CD4-positive, alpha-beta memory T cell (primary cell): ENCODE data around the gene GMDS. TPM values are rescaled to one million over a fixed set of nuclear protein-coding genes. Genes with fewer than 3 reads are reported as not detected.

Experiments
- CTCF ChIA-PET: fragments of 350-600 bp; sonication (Branson Sonifier 250); formaldehyde crosslinking; loops from one replicate; lab custom pipeline; 2021; ENCODE audit warnings: inconsistent platforms; ENCODE audit not compliant: partially characterized antibody; lab: Charles Lee
- POLR2A ChIA-PET: fragments of 350-600 bp; sonication (Branson Sonifier 250); formaldehyde crosslinking; loops from one replicate; lab custom pipeline; 2021; ENCODE audit not compliant: partially characterized antibody; lab: Charles Lee
- DNase-seq, 5 donors: peaks; one replicate each; pipeline versions ENCODE4 v3.0.0 to v3.0.0-alpha.2; 2020 to 2022; ENCODE audit warnings: mixed read lengths in 1 of 5
- H3K27ac ChIP-seq: one replicate; pipeline ENCODE4 v1.7.0; 2013; ENCODE audit warnings: low read depth, low read length
- H3K27me3 ChIP-seq: 2 replicates; pipeline ENCODE4 v1.7.0; 2013; ENCODE audit warnings: mild to moderate bottlenecking, low read length, moderate library complexity; ENCODE audit not compliant: insufficient read depth
- H3K36me3 ChIP-seq: 2 replicates; pipeline ENCODE4 v1.7.0; 2013; ENCODE audit warnings: mild to moderate bottlenecking, low read length, moderate library complexity; ENCODE audit not compliant: insufficient read depth
- H3K4me1 ChIP-seq: 2 replicates; pipeline ENCODE4 v1.7.0; 2013; ENCODE audit warnings: mild to moderate bottlenecking, low read length, moderate library complexity; ENCODE audit not compliant: insufficient read depth
- H3K4me3 ChIP-seq, 2 donors: one replicate each; pipeline ENCODE4 v1.7.0; 2013; ENCODE audit warnings: low read length in 2 of 2, mild to moderate bottlenecking in 1 of 2
- H3K9me3 ChIP-seq, 2 donors: one replicate each; pipeline ENCODE4 v1.7.0; 2013; ENCODE audit warnings: low read length in 2 of 2, control low read depth in 1 of 2; ENCODE audit not compliant: control insufficient read depth in 1 of 2
- H3K27ac Mint-ChIP-seq, 7 donors: one replicate each; pipeline ENCODE4 v1.8.0; 2020 to 2021; ENCODE audit warnings: mixed read lengths in 7 of 7, mild to moderate bottlenecking in 6 of 7, inconsistent platforms in 3 of 7, moderate library complexity in 3 of 7
- H3K27me3 Mint-ChIP-seq, 2 donors: one replicate each; pipeline ENCODE4 v1.8.0; 2020 to 2021; ENCODE audit warnings: mixed read lengths in 2 of 2
- H3K36me3 Mint-ChIP-seq, 2 donors: one replicate each; pipeline ENCODE4 v1.8.0; 2020 to 2021; ENCODE audit warnings: mixed read lengths in 2 of 2, inconsistent platforms in 1 of 2, mild to moderate bottlenecking in 1 of 2
- H3K4me1 Mint-ChIP-seq, 4 donors: one replicate each; pipeline ENCODE4 v1.8.0; 2020 to 2021; ENCODE audit warnings: mixed read lengths in 4 of 4, mild to moderate bottlenecking in 1 of 4
- H3K4me3 Mint-ChIP-seq, 8 donors: one replicate each; pipeline ENCODE4 v1.8.0; 2020 to 2021; ENCODE audit warnings: mixed read lengths in 8 of 8, mild to moderate bottlenecking in 7 of 8, moderate library complexity in 6 of 8, inconsistent platforms in 3 of 8
- H3K9me3 Mint-ChIP-seq, 8 donors: one replicate each; pipeline ENCODE4 v1.8.0; 2020 to 2021; ENCODE audit warnings: mixed read lengths in 8 of 8, mild to moderate bottlenecking in 5 of 8, inconsistent platforms in 3 of 8, moderate library complexity in 1 of 8
- intact Hi-C: fragments of 100-400 bp; cut with micrococcal nuclease; formaldehyde crosslinking; loops from one replicate; pipeline ENCODE4 v1.15.1; 2023
- polyA plus RNA-seq, 2 donors: library from polyadenylated mRNA; unstranded; fragments of 300-500 nt; fragmentation: Illumina TruSeq; gene quantifications; one replicate each; pipeline ENCODE4 v1.2.3, GENCODE V29; 2021
- total RNA-seq, 2 experiments: library from RNA; stranded (reverse); gene quantifications; one replicate each; pipeline ENCODE4 v1.2.3, GENCODE V29; 2021

The GMDS gene
- total and polyA plus RNA-seq, 4 experiments from 2014 or later = 12.1 to 24.0 (median 15.2) TPM

DNA sequence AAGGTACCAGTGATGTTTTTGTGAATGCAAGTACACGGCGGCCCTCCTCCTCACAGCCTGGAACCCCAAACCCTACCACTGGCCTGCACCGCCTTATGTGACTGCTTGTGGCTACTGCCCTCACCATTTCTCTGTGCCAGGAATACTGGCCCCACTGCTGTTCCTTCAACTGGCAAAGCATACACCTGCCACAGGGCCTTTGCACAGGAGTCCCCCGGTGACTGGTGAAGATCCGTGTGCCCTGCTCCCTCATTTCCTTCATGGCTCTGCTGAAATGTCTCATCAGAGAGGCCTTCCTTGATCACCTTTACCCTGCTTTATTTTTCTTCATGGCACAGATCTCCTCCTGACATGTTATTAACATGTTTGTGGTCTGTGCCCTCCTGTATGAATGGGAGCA, 581.9 kb downstream of the GMDS start:
- DNase-seq = no peak
- Histone ChIP-seq H3K4me3 (no peak overlapping the region), H3K36me3 (no peaks in the 10 kb centered on the region), H3K27ac (no peak overlapping the region), H3K27me3 (no peaks in the 10 kb centered on the region), H3K4me1 (no peaks in the 10 kb centered on the region), H3K9me3 (no peaks in the 10 kb centered on the region)
- Mint-ChIP-seq H3K4me1 (no peaks in the 10 kb centered on the region), H3K27me3 (no peaks in the 10 kb centered on the region), H3K9me3 (no peaks in the 10 kb centered on the region), H3K36me3 (peaks cover 0 to 6% of the 10 kb centered on the region in 2 donors), H3K4me3 (no peak overlapping the region), H3K27ac (no peak overlapping the region)
- ChIA-PET CTCF (no interaction called here), POLR2A (no interaction called here)
- intact Hi-C loops = no loop called here

GRCh38 chr6:1662534-1662933, 582.9 kb downstream of the GMDS start:
- Mint-ChIP-seq H3K4me3 (no peak overlapping the region), H3K27ac (no peak overlapping the region), H3K4me1 (no peaks in the 10 kb centered on the region), H3K9me3 (no peaks in the 10 kb centered on the region), H3K36me3 (peaks cover 0 to 6% of the 10 kb centered on the region in 2 donors), H3K27me3 (no peaks in the 10 kb centered on the region)
- DNase-seq = no peak
- ChIA-PET CTCF (no interaction called here), POLR2A (no interaction called here)
- intact Hi-C loops = no loop called here
- Histone ChIP-seq H3K4me1 (no peaks in the 10 kb centered on the region), H3K4me3 (no peak overlapping the region), H3K36me3 (no peaks in the 10 kb centered on the region), H3K27me3 (no peaks in the 10 kb centered on the region), H3K9me3 (no peaks in the 10 kb centered on the region), H3K27ac (no peak overlapping the region)

DNA sequence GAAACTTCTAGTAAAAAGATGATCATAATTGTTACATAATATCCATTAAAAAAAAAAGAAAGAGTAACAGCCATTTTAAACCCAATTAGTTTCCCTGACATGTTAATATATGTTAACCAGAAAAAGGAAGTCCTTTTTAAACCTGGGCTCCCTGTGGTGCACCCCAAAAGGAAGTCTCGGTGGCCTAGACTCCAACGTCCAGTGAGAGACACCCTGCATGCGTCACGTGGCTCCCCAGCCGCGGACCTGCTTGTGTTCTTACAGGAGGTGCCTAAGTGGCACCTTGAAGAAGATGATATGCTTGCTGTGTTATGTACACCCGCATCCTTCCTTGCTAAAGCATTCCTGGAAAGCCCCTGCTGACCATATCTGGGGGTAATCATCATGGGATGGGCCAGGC, 585.6 kb downstream of the GMDS start:
- DNase-seq = no peak
- Mint-ChIP-seq H3K4me1 (no peaks in the 10 kb centered on the region), H3K27ac (no peak overlapping the region), H3K9me3 (no peaks in the 10 kb centered on the region), H3K27me3 (no peaks in the 10 kb centered on the region), H3K36me3 (no peaks in the 10 kb centered on the region), H3K4me3 (no peak overlapping the region)
- H3K27me3 ChIP-seq = no peaks in the 10 kb centered on the region
- H3K4me1 ChIP-seq = no peaks in the 10 kb centered on the region
- H3K36me3 ChIP-seq = no peaks in the 10 kb centered on the region
- CTCF ChIA-PET = no interaction called here
- no peaks in the 10 kb centered on the region for H3K9me3 ChIP-seq
- H3K4me3 ChIP-seq = no peak overlapping the region
- H3K27ac ChIP-seq = no peak overlapping the region
- intact Hi-C loops = no loop called here
- POLR2A ChIA-PET = no interaction called here

GRCh38 chr6:1658212-1659005, 587.0 kb downstream of the GMDS start:
- Histone ChIP-seq H3K27me3 (no peaks in the 10 kb centered on the region), H3K9me3 (no peaks in the 10 kb centered on the region), H3K27ac (no peak overlapping the region), H3K4me1 (no peaks in the 10 kb centered on the region), H3K4me3 (no peak overlapping the region), H3K36me3 (no peaks in the 10 kb centered on the region)
- no peaks in the 10 kb centered on the region for H3K4me1 Mint-ChIP-seq
- CTCF ChIA-PET = no interaction called here
- H3K27me3 Mint-ChIP-seq = no peaks in the 10 kb centered on the region
- no peak for DNase-seq
- H3K27ac Mint-ChIP-seq = no peak overlapping the region
- H3K9me3 Mint-ChIP-seq = no peaks in the 10 kb centered on the region
- POLR2A ChIA-PET = no interaction called here
- H3K36me3 Mint-ChIP-seq = no peaks in the 10 kb centered on the region
- H3K4me3 Mint-ChIP-seq = no peak overlapping the region
- intact Hi-C loops = no loop called here

DNA sequence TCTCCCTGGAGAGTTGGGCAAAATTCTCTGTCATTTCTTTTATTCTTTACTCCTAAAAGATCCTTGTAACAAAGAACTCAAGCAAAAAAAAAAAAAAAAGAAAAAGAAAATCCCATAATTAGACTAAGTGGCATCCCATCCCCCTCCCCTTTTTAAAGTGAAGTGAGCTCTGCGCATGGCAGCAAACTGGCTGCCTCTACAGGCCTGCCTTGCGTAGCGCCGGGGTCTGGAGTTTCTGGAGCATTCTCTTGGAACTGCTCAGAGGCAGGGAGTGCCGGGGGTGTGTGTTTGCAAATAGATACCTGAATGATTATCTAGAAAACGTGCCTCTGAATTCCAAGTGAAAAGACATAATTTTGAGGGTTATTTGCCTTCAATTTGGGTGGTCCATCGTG, 587.6 kb downstream of the GMDS start:
- H3K27me3 ChIP-seq = no peaks in the 10 kb centered on the region
- H3K4me1 Mint-ChIP-seq = no peaks in the 10 kb centered on the region
- no peak overlapping the region for H3K27ac Mint-ChIP-seq
- no peaks in the 10 kb centered on the region for H3K9me3 ChIP-seq
- CTCF ChIA-PET = no interaction called here
- intact Hi-C loops = no loop called here
- H3K36me3 ChIP-seq = no peaks in the 10 kb centered on the region
- H3K27ac ChIP-seq = no peak overlapping the region
- no peak for DNase-seq
- H3K9me3 Mint-ChIP-seq = no peaks in the 10 kb centered on the region
- no peak overlapping the region for H3K4me3 ChIP-seq
- H3K4me3 Mint-ChIP-seq = no peak overlapping the region
- POLR2A ChIA-PET = no interaction called here
- no peaks in the 10 kb centered on the region for H3K4me1 ChIP-seq
- H3K36me3 Mint-ChIP-seq = no peaks in the 10 kb centered on the region
- H3K27me3 Mint-ChIP-seq = no peaks in the 10 kb centered on the region

DNA sequence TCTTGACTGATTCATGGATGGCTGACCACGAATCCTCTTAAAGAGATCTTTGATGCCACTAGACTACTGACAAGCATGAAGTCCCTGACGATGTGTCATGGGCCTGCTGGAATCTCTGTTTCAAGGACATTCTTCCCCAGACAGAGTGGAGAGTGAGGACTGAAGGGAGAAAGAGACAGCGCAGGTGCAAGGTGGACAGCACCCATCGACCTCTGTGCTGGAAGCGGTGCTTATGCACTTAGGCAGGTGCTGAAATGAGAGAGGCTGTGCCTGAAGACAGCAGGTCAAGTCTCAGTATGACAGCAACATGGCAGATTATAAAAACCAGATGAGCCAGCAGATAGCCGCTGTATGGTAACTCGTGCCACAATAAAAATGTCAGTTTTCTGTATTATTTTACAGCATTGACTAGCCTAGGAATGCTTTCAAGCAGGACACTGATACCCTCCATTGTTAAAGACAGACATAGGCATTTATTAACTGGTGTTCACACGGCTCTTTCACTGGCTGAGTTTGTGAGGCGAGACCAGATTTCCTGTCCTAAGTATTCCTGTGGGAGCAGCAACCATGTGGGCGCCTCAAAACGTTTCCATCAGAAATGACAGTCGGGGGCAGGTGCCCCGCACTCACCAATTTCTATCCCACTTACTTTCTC, 588.2 kb downstream of the GMDS start:
- Histone ChIP-seq H3K36me3 (no peaks in the 10 kb centered on the region), H3K27me3 (no peaks in the 10 kb centered on the region), H3K9me3 (no peaks in the 10 kb centered on the region), H3K27ac (no peak overlapping the region), H3K4me3 (no peak overlapping the region), H3K4me1 (no peaks in the 10 kb centered on the region)
- no peak overlapping the region for H3K4me3 Mint-ChIP-seq
- DNase-seq = no peak
- H3K4me1 Mint-ChIP-seq = no peaks in the 10 kb centered on the region
- H3K36me3 Mint-ChIP-seq = no peaks in the 10 kb centered on the region
- H3K27me3 Mint-ChIP-seq = no peaks in the 10 kb centered on the region
- H3K27ac Mint-ChIP-seq = no peak overlapping the region
- intact Hi-C loops = no loop called here
- ChIA-PET CTCF (no interaction called here), POLR2A (no interaction called here)
- H3K9me3 Mint-ChIP-seq = no peaks in the 10 kb centered on the region

- Histone ChIP-seq H3K4me3 (no peak overlapping the region), H3K9me3 (no peaks in the 10 kb centered on the region), H3K36me3 (no peaks in the 10 kb centered on the region), H3K27me3 (no peaks in the 10 kb centered on the region), H3K27ac (no peak overlapping the region), H3K4me1 (no peaks in the 10 kb centered on the region)
- intact Hi-C loops = no loop called here
- POLR2A ChIA-PET = no interaction called here
- H3K9me3 Mint-ChIP-seq = no peaks in the 10 kb centered on the region
- no peaks in the 10 kb centered on the region for H3K36me3 Mint-ChIP-seq
- no peak for DNase-seq
- no peaks in the 10 kb centered on the region for H3K4me1 Mint-ChIP-seq
- CTCF ChIA-PET = no interaction called here
- H3K27me3 Mint-ChIP-seq = peaks cover 0 to 2% of the 10 kb centered on the region in 2 donors
- H3K4me3 Mint-ChIP-seq = no peak overlapping the region
- H3K27ac Mint-ChIP-seq = no peak overlapping the region
Measured at GRCh38 chr6:1654054-1654453, 591.4 kb downstream of the GMDS start.
